Measurements from ENCODE around the gene TOMM70. TPM values are rescaled to one million over a fixed set of nuclear protein-coding genes. Genes with fewer than 3 reads are reported as not detected.

Gene TOMM70
- total and polyA plus RNA-seq, 2 of the 4 experiments (the other 2 are of a cell fraction) = 24.6 to 35.1 TPM

DNA sequence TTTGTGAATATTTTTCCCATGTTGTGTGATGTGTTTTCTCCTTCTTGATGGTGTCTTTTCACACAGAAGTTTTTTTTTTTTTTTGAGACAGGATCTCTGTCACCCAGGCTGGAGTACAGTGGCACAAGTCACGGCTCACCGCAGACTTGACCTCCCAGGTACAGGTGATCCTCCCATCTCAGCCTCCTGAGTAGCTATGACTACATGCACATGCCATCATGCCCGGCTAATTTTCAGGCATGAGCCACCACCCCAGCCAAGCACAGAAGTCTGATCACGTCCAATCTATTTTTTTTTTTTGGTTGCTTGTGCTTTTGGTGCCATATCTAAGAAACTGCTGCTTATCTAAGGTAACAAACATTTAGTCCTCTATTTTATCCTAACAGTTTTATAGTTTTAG, 24.6 kb downstream of the TOMM70 start:
- 100% methylated on average over 2 of the region's 4 CpGs; no CpG with 5 or more reads in 1 of the 2 experiments for WGBS, 2 experiments (ENCODE audit: extremely low coverage in 2 of 2, insufficient read length in 1 of 2)
- DNase-seq (no peak), ATAC-seq (ENCODE audit: low read depth) (no peak)
- intact Hi-C loops (cut with micrococcal nuclease) (no loop called here), in situ Hi-C loops (cut with MboI; ENCODE audit: low sequenced_read_pairs) (no loop called here), dilution Hi-C loops (cut with HindIII; ENCODE audit: low sequenced_read_pairs, unreplicated experiment) (no loop called here)
- Histone ChIP-seq H2BK120ac (ENCODE audit: low read depth, low read length) (no peak overlapping the region), H4K91ac (ENCODE audit: insufficient read depth, low read depth, low read length) (no peak overlapping the region), H4K20me1 (ENCODE audit: insufficient read depth, low read length) (no peaks in the 10 kb centered on the region; the same call in none of the 2 replicates), H2BK15ac (ENCODE audit: low read depth, low read length) (no peak overlapping the region), H3K79me1 (ENCODE audit: low read depth in 1 of 2, low read length in 2 of 2) (peaks cover 9 to 37% of the 10 kb centered on the region in 2 experiments), H3K56ac (ENCODE audit: extremely low read depth, insufficient read depth, low read length) (no peak overlapping the region), H3K4ac (ENCODE audit: low read depth, low read length) (no peak overlapping the region), H3K4me1 (ENCODE audit: control insufficient read depth, insufficient read depth, low read length) (0 out of 2 replicates have a peak, but pooled peaks cover 2% of the 10 kb centered on the region), H3K9ac (ENCODE audit: low read depth, low read length) (no peak overlapping the region), H3K4me3 (ENCODE audit: insufficient read depth, low read depth, low read length) (no peak overlapping the region), H3K14ac (replicated peaks; ENCODE audit: low read depth, low read length) (no peak overlapping the region), H3K36me3 (ENCODE audit: control insufficient read depth, insufficient read depth, low read length) (peaks cover 31% of the 10 kb centered on the region), H3K4me2 (ENCODE audit: low read depth, low read length) (no peak overlapping the region), H4K8ac (ENCODE audit: low read depth in 2 of 2, low read length in 2 of 2) (no peak overlapping the region), H3K9me3 (ENCODE audit: control insufficient read depth, insufficient read depth, low read length) (no peaks in the 10 kb centered on the region), H3K23ac (ENCODE audit: low read depth, low read length) (no peak overlapping the region), H2BK20ac (ENCODE audit: low read depth, low read length) (no peak overlapping the region), H3K9me1 (ENCODE audit: insufficient read depth, low read length) (peaks cover 2% of the 10 kb centered on the region; the same call in 1 of the 2 replicates), H3K27me3 (ENCODE audit: control insufficient read depth, insufficient read depth, low read length) (no peaks in the 10 kb centered on the region), H2AFZ (replicated peaks; ENCODE audit: low read length, poor library complexity) (no peak overlapping the region), H3K18ac (ENCODE audit: low read depth, low read length) (no peak overlapping the region), H3K27ac (ENCODE audit: insufficient read depth, low read length) (no peak overlapping the region), H4K5ac (ENCODE audit: low read depth, low read length) (no peak overlapping the region), H2BK5ac (ENCODE audit: low read depth, low read length, poor library complexity, severe bottlenecking) (no peak overlapping the region), H2AK9ac (replicated peaks; ENCODE audit: low read depth, low read length, poor library complexity) (no peak overlapping the region), H2AK5ac (ENCODE audit: low read depth, low read length) (no peak overlapping the region)
- TF ChIP-seq, protein P1, sequence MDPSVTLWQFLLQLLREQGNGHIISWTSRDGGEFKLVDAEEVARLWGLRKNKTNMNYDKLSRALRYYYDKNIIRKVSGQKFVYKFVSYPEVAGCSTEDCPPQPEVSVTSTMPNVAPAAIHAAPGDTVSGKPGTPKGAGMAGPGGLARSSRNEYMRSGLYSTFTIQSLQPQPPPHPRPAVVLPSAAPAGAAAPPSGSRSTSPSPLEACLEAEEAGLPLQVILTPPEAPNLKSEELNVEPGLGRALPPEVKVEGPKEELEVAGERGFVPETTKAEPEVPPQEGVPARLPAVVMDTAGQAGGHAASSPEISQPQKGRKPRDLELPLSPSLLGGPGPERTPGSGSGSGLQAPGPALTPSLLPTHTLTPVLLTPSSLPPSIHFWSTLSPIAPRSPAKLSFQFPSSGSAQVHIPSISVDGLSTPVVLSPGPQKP (IDR thresholded peaks at IDR 0.05; ENCODE audit: borderline replicate concordance, low read depth, low read length) = no peak
- TF ChIP-seq BHLHE40 (IDR thresholded peaks at IDR 0.05; ENCODE audit: low read depth, low read length) = no peak
- no peak for TF ChIP-seq RCOR1 (IDR thresholded peaks at IDR 0.05; ENCODE audit: insufficient replicate concordance, low read length)
- no peak for TF ChIP-seq USF2 (IDR thresholded peaks at IDR 0.05; ENCODE audit: low read depth, low read length)
- no peak for TF ChIP-seq SMC3 (IDR thresholded peaks at IDR 0.05; ENCODE audit: low read depth, low read length)
- TF ChIP-seq, protein P2, sequence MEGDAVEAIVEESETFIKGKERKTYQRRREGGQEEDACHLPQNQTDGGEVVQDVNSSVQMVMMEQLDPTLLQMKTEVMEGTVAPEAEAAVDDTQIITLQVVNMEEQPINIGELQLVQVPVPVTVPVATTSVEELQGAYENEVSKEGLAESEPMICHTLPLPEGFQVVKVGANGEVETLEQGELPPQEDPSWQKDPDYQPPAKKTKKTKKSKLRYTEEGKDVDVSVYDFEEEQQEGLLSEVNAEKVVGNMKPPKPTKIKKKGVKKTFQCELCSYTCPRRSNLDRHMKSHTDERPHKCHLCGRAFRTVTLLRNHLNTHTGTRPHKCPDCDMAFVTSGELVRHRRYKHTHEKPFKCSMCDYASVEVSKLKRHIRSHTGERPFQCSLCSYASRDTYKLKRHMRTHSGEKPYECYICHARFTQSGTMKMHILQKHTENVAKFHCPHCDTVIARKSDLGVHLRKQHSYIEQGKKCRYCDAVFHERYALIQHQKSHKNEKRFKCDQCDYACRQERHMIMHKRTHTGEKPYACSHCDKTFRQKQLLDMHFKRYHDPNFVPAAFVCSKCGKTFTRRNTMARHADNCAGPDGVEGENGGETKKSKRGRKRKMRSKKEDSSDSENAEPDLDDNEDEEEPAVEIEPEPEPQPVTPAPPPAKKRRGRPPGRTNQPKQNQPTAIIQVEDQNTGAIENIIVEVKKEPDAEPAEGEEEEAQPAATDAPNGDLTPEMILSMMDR (conservative IDR thresholded peaks at IDR 0.05; ENCODE audit: low read depth, low read length) = no peak
- TF ChIP-seq MAZ (IDR thresholded peaks at IDR 0.05; ENCODE audit: borderline replicate concordance, low read depth, low read length) = no peak
- TF ChIP-seq FOS (IDR thresholded peaks at IDR 0.05; ENCODE audit: low read depth, low read length) = no peak
- no peak for TF ChIP-seq POLR2A (IDR thresholded peaks at IDR 0.05; ENCODE audit: low read depth, low read length)
- no peak for TF ChIP-seq CEBPB (IDR thresholded peaks at IDR 0.05; ENCODE audit: low read depth, low read length)
- no peak for TF ChIP-seq RAD21 (IDR thresholded peaks at IDR 0.05; ENCODE audit: low read length)
- TF ChIP-seq NFE2L2 (IDR thresholded peaks at IDR 0.05; ENCODE audit: low read depth, low read length) = no peak
- TF ChIP-seq MAFK (IDR thresholded peaks at IDR 0.05; ENCODE audit: low read depth, low read length) = no peak
- TF ChIP-seq MXI1 (IDR thresholded peaks at IDR 0.05; ENCODE audit: borderline replicate concordance, low read depth, low read length) = no peak
- no peak for TF ChIP-seq CHD1 (IDR thresholded peaks at IDR 0.05; ENCODE audit: low read depth, low read length)
- no peak for TF ChIP-seq RFX5 (IDR thresholded peaks at IDR 0.05; ENCODE audit: low read depth, low read length)
- POLR2A ChIA-PET (ENCODE audit: unreplicated experiment) = no interaction called here
- CTCF ChIA-PET = interaction anchor here (0.7 kb wide), 1 partner anchor 962 kb away, joined by 3 read pairs; no protein-coding TSS in a partner anchor
- no TSS peak for BruUV-seq (replicated peaks)

Measured in IMR-90 (cell line).